GM12875 (cell line): ENCODE results near the gene SH3D19.

Experiments used
- H3K4me3 ChIP-seq: one replicate; pipeline ENCODE4 v1.5.1; 2011; ENCODE audit warnings: low read depth, low read length, control low read depth
- CTCF ChIP-seq: IDR thresholded peaks from 2 replicates; pipeline ENCODE4 v1.5.1; 2011; ENCODE audit warnings: low read depth, mild to moderate bottlenecking, control low read depth, inconsistent platforms, low read length, moderate library complexity, borderline replicate concordance; ENCODE audit not compliant: insufficient read depth

The SH3D19 gene

GRCh38 chr4:151166636-151167035 lies 158.8 kb downstream of the SH3D19 start:
- no peak for TF ChIP-seq CTCF
- H3K4me3 ChIP-seq: no peak overlapping the region

GRCh38 chr4:151165205-151166000 lies 160.0 kb downstream of the SH3D19 start:
- TF ChIP-seq CTCF: no peak

GRCh38 chr4:151163855-151164254 lies 161.6 kb downstream of the SH3D19 start:
- H3K4me3 ChIP-seq: no peak overlapping the region
- no peak for TF ChIP-seq CTCF

More at GRCh38 chr4:151165205-151166000, 160.0 kb downstream of the SH3D19 start:
- H3K4me3 ChIP-seq: no peak overlapping the region

GRCh38 chr4:151158979-151159378 lies 166.4 kb downstream of the SH3D19 start:
- no peak overlapping the region for H3K4me3 ChIP-seq
- no peak for TF ChIP-seq CTCF

GRCh38 chr4:151157543-151157942 lies 167.9 kb downstream of the SH3D19 start:
- TF ChIP-seq CTCF: no peak
- H3K4me3 ChIP-seq: no peak overlapping the region

- TF ChIP-seq CTCF: no peak
- no peak overlapping the region for H3K4me3 ChIP-seq
These were observed 171.8 kb downstream of the SH3D19 start for GRCh38 chr4:151153585-151153984.

- TF ChIP-seq CTCF: no peak
- H3K4me3 ChIP-seq: no peak overlapping the region
These were observed 173.4 kb downstream of the SH3D19 start for GRCh38 chr4:151152028-151152427.
